Brain microvascular endothelial cell (primary cell): Measurements from ENCODE around the gene PPM1L.

Experiments
- DNase-seq: peaks from one replicate; pipeline ENCODE4 v3.0.0-alpha.2; 2020
- H3K27ac ChIP-seq: fragments of 250-450 bp; sonication (Bioruptor Pico); 2 replicates; pipeline ENCODE4 v1.5.1; 2020; ENCODE audit warnings: mild to moderate bottlenecking, moderate library complexity
- H3K27me3 ChIP-seq: fragments of 250-450 bp; sonication (Bioruptor Pico); replicated peaks from 2 replicates; pipeline ENCODE4 v1.5.1; 2020; ENCODE audit warnings: mild to moderate bottlenecking
- H3K36me3 ChIP-seq: fragments of 250-450 bp; sonication (Bioruptor Pico); replicated peaks from 2 replicates; pipeline ENCODE4 v1.5.1; 2020; ENCODE audit warnings: mild to moderate bottlenecking
- H3K4me3 ChIP-seq: 2 replicates; pipeline ENCODE4 v1.5.1; 2011; ENCODE audit warnings: low read depth, mild to moderate bottlenecking, control low read depth, low read length, moderate library complexity
- in situ Hi-C: cut with HindIII; loops from 2 replicates; pipeline ENCODE4 v1.10.0; 2017; ENCODE audit warnings: low sequenced_read_pairs, low pct_ligation_motif_present
- TF ChIP-seq, protein P1 (sequence below): IDR thresholded peaks from 2 replicates; pipeline ENCODE4 v1.5.1; 2011; ENCODE audit warnings: low read depth, mild to moderate bottlenecking, moderate library complexity, low read length, control low read depth, inconsistent platforms; ENCODE audit errors: missing control alignments

The PPM1L gene

DNA sequence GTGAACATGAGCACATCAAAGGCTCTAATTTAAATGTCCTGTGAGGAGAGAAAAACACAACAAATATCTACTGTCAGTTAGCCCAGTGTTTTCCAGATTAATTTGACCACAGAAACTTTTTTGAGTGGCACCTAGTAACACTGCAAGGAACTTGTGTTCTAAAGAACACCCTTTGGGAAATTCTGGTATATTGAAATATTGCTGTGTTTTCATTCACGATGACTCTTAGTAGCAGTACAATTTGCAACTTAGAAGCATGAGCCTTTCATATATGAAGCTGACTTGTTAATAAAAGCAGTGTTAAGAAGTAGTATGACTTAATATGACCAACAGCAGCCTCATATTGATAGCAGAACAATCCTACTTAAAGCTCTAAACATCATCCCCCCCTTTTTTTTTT is 317.1 kb downstream of the PPM1L start:
- TF ChIP-seq, protein P1, sequence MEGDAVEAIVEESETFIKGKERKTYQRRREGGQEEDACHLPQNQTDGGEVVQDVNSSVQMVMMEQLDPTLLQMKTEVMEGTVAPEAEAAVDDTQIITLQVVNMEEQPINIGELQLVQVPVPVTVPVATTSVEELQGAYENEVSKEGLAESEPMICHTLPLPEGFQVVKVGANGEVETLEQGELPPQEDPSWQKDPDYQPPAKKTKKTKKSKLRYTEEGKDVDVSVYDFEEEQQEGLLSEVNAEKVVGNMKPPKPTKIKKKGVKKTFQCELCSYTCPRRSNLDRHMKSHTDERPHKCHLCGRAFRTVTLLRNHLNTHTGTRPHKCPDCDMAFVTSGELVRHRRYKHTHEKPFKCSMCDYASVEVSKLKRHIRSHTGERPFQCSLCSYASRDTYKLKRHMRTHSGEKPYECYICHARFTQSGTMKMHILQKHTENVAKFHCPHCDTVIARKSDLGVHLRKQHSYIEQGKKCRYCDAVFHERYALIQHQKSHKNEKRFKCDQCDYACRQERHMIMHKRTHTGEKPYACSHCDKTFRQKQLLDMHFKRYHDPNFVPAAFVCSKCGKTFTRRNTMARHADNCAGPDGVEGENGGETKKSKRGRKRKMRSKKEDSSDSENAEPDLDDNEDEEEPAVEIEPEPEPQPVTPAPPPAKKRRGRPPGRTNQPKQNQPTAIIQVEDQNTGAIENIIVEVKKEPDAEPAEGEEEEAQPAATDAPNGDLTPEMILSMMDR, result no peak

DNA sequence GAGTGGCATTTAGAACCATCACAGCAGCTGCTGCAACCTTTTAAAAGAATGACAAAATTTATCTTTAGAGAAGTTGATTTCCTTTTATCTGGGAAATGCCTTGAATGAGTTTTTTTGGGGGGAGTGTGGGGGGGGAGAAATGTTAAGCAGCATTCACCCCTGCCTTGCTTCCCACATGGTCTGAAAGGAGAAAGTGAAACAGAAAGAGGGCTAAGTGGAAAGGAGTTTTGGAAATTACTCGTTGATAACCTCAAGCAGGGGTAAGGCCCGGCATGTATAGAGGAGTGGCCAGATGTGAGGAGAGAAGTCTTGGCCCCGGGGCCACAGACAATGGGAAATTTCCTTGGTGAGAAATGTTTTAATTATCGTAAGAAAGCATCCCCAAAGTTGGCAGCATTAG is 325.6 kb downstream of the PPM1L start:
- no peaks in the 10 kb centered on the region for H3K36me3 ChIP-seq
- TF ChIP-seq, protein P1, result no peak
- H3K4me3 ChIP-seq, result no peak overlapping the region
- in situ Hi-C loops, result no loop called here
- DNase-seq, result no peak
- no peak overlapping the region for H3K27ac ChIP-seq
- H3K27me3 ChIP-seq, result no peaks in the 10 kb centered on the region

More for the DNA sequence above, 317.1 kb downstream of the PPM1L start:
- Histone ChIP-seq H3K27me3 (no peaks in the 10 kb centered on the region), H3K4me3 (no peak overlapping the region), H3K36me3 (no peaks in the 10 kb centered on the region), H3K27ac (no peak overlapping the region)
- no peak for DNase-seq
- in situ Hi-C loops, result no loop called here

DNA sequence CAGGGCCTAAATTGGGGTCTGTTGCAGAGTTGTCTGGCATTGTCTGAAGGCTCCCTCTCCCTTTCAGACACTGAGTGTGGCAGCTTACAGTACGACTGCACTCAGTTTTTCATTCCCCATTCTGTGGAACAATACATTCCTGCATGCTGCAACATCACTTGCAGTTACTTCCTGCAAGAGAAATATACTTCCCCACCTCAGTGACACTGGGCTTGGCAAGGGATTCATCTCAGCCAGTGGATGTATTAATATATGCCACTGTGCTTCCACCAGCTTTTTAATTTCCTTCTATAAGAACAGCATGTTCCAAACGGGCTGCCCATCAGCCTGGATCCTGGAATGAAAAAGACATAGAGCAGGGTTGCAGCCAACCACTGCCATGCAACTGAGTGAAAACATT is 326.0 kb downstream of the PPM1L start:
- Histone ChIP-seq H3K36me3 (no peaks in the 10 kb centered on the region), H3K27ac (no peak overlapping the region), H3K4me3 (no peak overlapping the region), H3K27me3 (no peaks in the 10 kb centered on the region)
- TF ChIP-seq, protein P1, result no peak
- in situ Hi-C loops, result no loop called here
- DNase-seq, result no peak

DNA sequence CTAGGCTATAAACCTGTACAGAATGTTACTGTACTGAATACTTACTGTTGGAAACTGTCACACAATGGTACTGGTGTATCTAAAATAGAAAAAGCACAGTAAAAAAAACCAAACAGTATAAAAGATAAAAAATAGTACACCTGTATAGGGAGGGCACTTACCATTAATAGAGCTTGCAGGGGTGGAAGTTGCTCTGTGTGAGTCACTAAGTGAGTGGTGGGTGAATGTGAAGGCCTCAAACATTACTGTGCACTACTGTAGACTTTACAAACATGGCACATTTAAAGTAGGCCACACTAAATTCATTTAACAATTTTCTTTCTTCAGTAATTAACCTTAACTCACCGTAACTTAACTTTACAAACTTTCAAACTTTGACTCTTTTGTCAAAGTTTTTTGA is 327.1 kb downstream of the PPM1L start:
- in situ Hi-C loops, result no loop called here
- Histone ChIP-seq H3K4me3 (no peak overlapping the region), H3K36me3 (no peaks in the 10 kb centered on the region), H3K27me3 (no peaks in the 10 kb centered on the region), H3K27ac (no peak overlapping the region)
- TF ChIP-seq, protein P1, result no peak
- DNase-seq, result no peak

DNA sequence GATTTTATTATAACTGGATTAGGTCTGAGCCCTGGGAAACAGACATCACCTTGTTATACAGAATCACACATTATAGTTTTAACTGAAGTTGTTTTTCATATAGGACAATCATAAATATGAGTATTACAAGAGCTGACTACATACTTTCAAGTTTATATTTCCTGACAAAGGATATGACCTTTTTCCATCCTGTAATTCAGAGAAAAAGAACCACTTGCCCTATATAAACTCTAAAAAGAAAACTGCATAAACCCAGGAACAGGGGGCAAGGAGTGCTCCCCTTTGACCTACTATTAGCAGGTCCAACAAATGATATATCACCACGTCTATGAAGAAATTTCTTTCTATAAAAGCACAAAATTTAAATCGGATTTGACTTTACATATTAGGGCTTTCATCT is 328.2 kb downstream of the PPM1L start:
- DNase-seq, result no peak
- TF ChIP-seq, protein P1, result no peak
- in situ Hi-C loops, result no loop called here
- H3K27me3 ChIP-seq, result no peaks in the 10 kb centered on the region
- no peak overlapping the region for H3K4me3 ChIP-seq
- H3K27ac ChIP-seq, result no peak overlapping the region
- H3K36me3 ChIP-seq, result no peaks in the 10 kb centered on the region

DNA sequence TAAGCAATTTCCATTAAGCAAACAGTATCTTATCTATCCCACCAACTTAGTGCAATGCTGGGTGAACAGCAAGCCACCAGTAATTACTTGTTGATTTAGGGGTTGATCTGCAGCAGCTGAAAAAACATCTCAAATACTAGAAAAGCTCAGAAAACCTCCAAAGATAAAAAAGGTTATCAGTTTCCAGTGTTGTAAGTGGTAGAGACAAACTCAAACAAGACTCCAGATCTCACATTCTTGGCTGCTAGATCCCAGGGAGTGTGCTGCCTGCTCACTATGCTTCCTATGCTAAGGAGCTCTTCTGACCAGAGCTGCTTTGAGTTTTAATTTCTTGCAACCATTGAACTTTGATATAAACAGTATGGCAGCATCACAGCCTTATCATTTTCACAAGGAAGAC is 337.9 kb downstream of the PPM1L start:
- DNase-seq, result no peak
- H3K4me3 ChIP-seq, result no peak overlapping the region
- no peak overlapping the region for H3K27ac ChIP-seq
- no peaks in the 10 kb centered on the region for H3K36me3 ChIP-seq
- TF ChIP-seq, protein P1, result no peak
- no peaks in the 10 kb centered on the region for H3K27me3 ChIP-seq
- in situ Hi-C loops, result no loop called here
